Neuronal stem cell (in vitro differentiated cells): ENCODE data around the gene NEUROG1.

Experiments used
- DNase-seq: peaks from one replicate; pipeline ENCODE4 v3.0.0-alpha.2; 2013; ENCODE audit warnings: low spot score
- H2AFZ ChIP-seq: one replicate; pipeline ENCODE4 v1.6.1; 2013; ENCODE audit warnings: mild to moderate bottlenecking, low read length, inconsistent platforms
- H2AK5ac ChIP-seq: 2 replicates; pipeline ENCODE4 v1.6.1; 2013; ENCODE audit warnings: low read depth, mild to moderate bottlenecking, inconsistent platforms, low read length, moderate library complexity, mixed read lengths
- H2BK120ac ChIP-seq: 2 replicates; pipeline ENCODE4 v1.6.1; 2013; ENCODE audit warnings: low read depth, mild to moderate bottlenecking, inconsistent platforms, low read length, moderate library complexity, mixed read lengths
- H2BK12ac ChIP-seq: one replicate; pipeline ENCODE4 v1.6.1; 2013; ENCODE audit warnings: low read length, inconsistent platforms
- H2BK15ac ChIP-seq: 2 replicates; pipeline ENCODE4 v1.6.1; 2013; ENCODE audit warnings: mild to moderate bottlenecking, low read length, inconsistent platforms, mixed read lengths
- H2BK5ac ChIP-seq: one replicate; pipeline ENCODE4 v1.6.1; 2013; ENCODE audit warnings: inconsistent platforms, mild to moderate bottlenecking, low read length, moderate library complexity
- H3K14ac ChIP-seq: one replicate; pipeline ENCODE4 v1.6.1; 2013; ENCODE audit warnings: low read length, inconsistent platforms
- H3K18ac ChIP-seq: 2 replicates; pipeline ENCODE4 v1.6.1; 2013; ENCODE audit warnings: low read length, inconsistent platforms
- H3K23ac ChIP-seq: 2 replicates; pipeline ENCODE4 v1.6.1; 2013; ENCODE audit warnings: low read depth, mild to moderate bottlenecking, mixed read lengths, low read length, inconsistent platforms; ENCODE audit not compliant: poor library complexity
- H3K27ac ChIP-seq: replicated peaks from 3 replicates; pipeline ENCODE4 v1.5.1; 2013; ENCODE audit warnings: low read length, inconsistent platforms
- H3K27me3 ChIP-seq, 3 experiments: 2 replicates each; pipeline ENCODE4 v1.6.1; 2013; ENCODE audit warnings: low read length in 3 of 3, mild to moderate bottlenecking in 2 of 3, inconsistent platforms in 1 of 3, low read depth in 1 of 3, mixed read lengths in 1 of 3, moderate library complexity in 1 of 3; ENCODE audit not compliant: control insufficient read depth in 3 of 3, insufficient read depth in 3 of 3
- H3K36me3 ChIP-seq, 2 donors: replicated peaks in 1 of 2; 2 replicates each; pipeline ENCODE4 v1.6.1; 2013; ENCODE audit warnings: low read length in 2 of 2; ENCODE audit not compliant: control insufficient read depth in 2 of 2, insufficient read depth in 2 of 2
- H3K4ac ChIP-seq: 2 replicates; pipeline ENCODE4 v1.6.1; 2013; ENCODE audit warnings: inconsistent platforms, mild to moderate bottlenecking, low read length, moderate library complexity
- H3K4me1 ChIP-seq, 2 donors: 1 replicate in 1 of 2; 2 replicates in 1 of 2; pipeline ENCODE4 v1.6.1; 2013; ENCODE audit warnings: low read length in 2 of 2, low read depth in 1 of 2; ENCODE audit not compliant: control insufficient read depth in 2 of 2, insufficient read depth in 1 of 2
- H3K4me2 ChIP-seq: one replicate; pipeline ENCODE4 v1.6.1; 2013; ENCODE audit warnings: mild to moderate bottlenecking, low read length, inconsistent platforms; ENCODE audit not compliant: insufficient read depth, poor library complexity, severe bottlenecking
- H3K4me3 ChIP-seq, 2 donors: 2 replicates each; pipeline ENCODE4 v1.5.1; 2013; ENCODE audit warnings: low read length in 2 of 2, mild to moderate bottlenecking in 2 of 2, inconsistent platforms in 1 of 2, moderate library complexity in 1 of 2
- H3K79me1 ChIP-seq: one replicate; pipeline ENCODE4 v1.6.1; 2013; ENCODE audit warnings: low read depth, mild to moderate bottlenecking, inconsistent platforms, low read length, moderate library complexity
- H3K9ac ChIP-seq: one replicate; pipeline ENCODE4 v1.6.1; 2013; ENCODE audit warnings: mild to moderate bottlenecking, low read depth, low read length, inconsistent platforms; ENCODE audit not compliant: poor library complexity
- H3K9me3 ChIP-seq, 2 donors: replicated peaks in 1 of 2; 2 replicates each; pipeline versions ENCODE3 to v1.6.1; 2013; ENCODE audit warnings: low read length in 2 of 2, mild to moderate bottlenecking in 2 of 2, inconsistent platforms in 1 of 2, low read depth in 1 of 2, mixed read lengths in 1 of 2, moderate library complexity in 1 of 2; ENCODE audit not compliant: control insufficient read depth in 2 of 2, insufficient read depth in 1 of 2
- H4K8ac ChIP-seq: one replicate; pipeline ENCODE4 v1.6.1; 2013; ENCODE audit warnings: low read depth, mild to moderate bottlenecking, inconsistent platforms, low read length, moderate library complexity
- H4K91ac ChIP-seq: one replicate; pipeline ENCODE4 v1.6.1; 2013; ENCODE audit warnings: low read length, low read depth, mild to moderate bottlenecking, inconsistent platforms; ENCODE audit not compliant: poor library complexity
- WGBS, 2 donors: extraction: QIAGEN DNeasy Blood & Tissue Kit; methylation state at CpG; one replicate each; pipeline ENCODE4 v1.1.7; 2013; ENCODE audit warnings: missing lambda C conversion rate in 2 of 2, mixed read lengths in 1 of 2; ENCODE audit not compliant: insufficient read length in 2 of 2, insufficient replicate concordance in 1 of 2; ENCODE audit errors: extremely low coverage in 2 of 2; 5-methylcytosine and 5-hydroxymethylcytosine counted together

The NEUROG1 gene

GRCh38 chr5:135541807-135542502, 6.2 kb upstream of the NEUROG1 start:
- H3K27ac ChIP-seq: no peak overlapping the region
- no peak overlapping the region for H2AK5ac ChIP-seq
- H3K9me3 ChIP-seq: peaks cover 0 to 12% of the 10 kb centered on the region in 2 donors
- no peak overlapping the region for H4K8ac ChIP-seq
- H4K91ac ChIP-seq: no peak overlapping the region
- no peaks in the 10 kb centered on the region for H3K36me3 ChIP-seq
- no peak overlapping the region for H3K4ac ChIP-seq
- no peak overlapping the region for H2BK5ac ChIP-seq
- H3K4me3 ChIP-seq: no peak overlapping the region
- H2BK12ac ChIP-seq: no peak overlapping the region
- peaks cover 41 to 100% (median 95%) of the 10 kb centered on the region in 3 experiments for H3K27me3 ChIP-seq
- H2BK15ac ChIP-seq: no peak overlapping the region
- H3K4me2 ChIP-seq: no peak overlapping the region
- no peak for DNase-seq
- H2AFZ ChIP-seq: no peak overlapping the region
- no peak overlapping the region for H2BK120ac ChIP-seq
- H3K14ac ChIP-seq: no peak overlapping the region
- WGBS, 2 donors: no CpG with 5 or more reads among the region's 11 CpGs
- no peak overlapping the region for H3K23ac ChIP-seq
- H3K18ac ChIP-seq: peak overlapping the region; percentile 33
- no peaks in the 10 kb centered on the region for H3K79me1 ChIP-seq
- no peak overlapping the region for H3K9ac ChIP-seq
- peaks cover 5 to 13% of the 10 kb centered on the region in 2 donors for H3K4me1 ChIP-seq

- no peak overlapping the region for H4K8ac ChIP-seq
- no peak overlapping the region for H2BK15ac ChIP-seq
- H3K4me3 ChIP-seq: no peak overlapping the region
- no peaks in the 10 kb centered on the region for H3K79me1 ChIP-seq
- H3K36me3 ChIP-seq: no peaks in the 10 kb centered on the region
- H3K18ac ChIP-seq: no peak overlapping the region
- no peak for DNase-seq
- H4K91ac ChIP-seq: no peak overlapping the region
- H3K4me1 ChIP-seq: peaks cover 8 to 9% of the 10 kb centered on the region in 2 donors
- H2BK120ac ChIP-seq: no peak overlapping the region
- peaks cover 41 to 100% (median 94%) of the 10 kb centered on the region in 3 experiments for H3K27me3 ChIP-seq
- no peak overlapping the region for H3K4ac ChIP-seq
- no peak overlapping the region for H3K9ac ChIP-seq
- no peak overlapping the region for H2AK5ac ChIP-seq
- no peak overlapping the region for H2BK12ac ChIP-seq
- no peak overlapping the region for H3K27ac ChIP-seq
- H3K23ac ChIP-seq: no peak overlapping the region
- no CpG with 5 or more reads among the region's 4 CpGs for WGBS, 2 donors
- no peak overlapping the region for H2BK5ac ChIP-seq
- H3K9me3 ChIP-seq: peaks cover 0 to 16% of the 10 kb centered on the region in 2 donors
- H3K14ac ChIP-seq: no peak overlapping the region
- no peak overlapping the region for H3K4me2 ChIP-seq
- no peak overlapping the region for H2AFZ ChIP-seq
Measured at GRCh38 chr5:135539430-135540005, 3.8 kb upstream of the NEUROG1 start.

GRCh38 chr5:135538261-135538660, 2.5 kb upstream of the NEUROG1 start:
- H2BK120ac ChIP-seq: no peak overlapping the region
- no peak for DNase-seq
- H3K27ac ChIP-seq: no peak overlapping the region
- no peak overlapping the region for H4K91ac ChIP-seq
- H3K36me3 ChIP-seq: no peaks in the 10 kb centered on the region
- no peak overlapping the region for H3K4me3 ChIP-seq
- no peak overlapping the region for H2BK15ac ChIP-seq
- no peak overlapping the region for H3K4me2 ChIP-seq
- no peak overlapping the region for H3K23ac ChIP-seq
- no peak overlapping the region for H2BK5ac ChIP-seq
- H2AK5ac ChIP-seq: no peak overlapping the region
- peaks cover 10% of the 10 kb centered on the region in 2 donors for H3K4me1 ChIP-seq
- H3K79me1 ChIP-seq: no peaks in the 10 kb centered on the region
- no peak overlapping the region for H4K8ac ChIP-seq
- no CpG with 5 or more reads among the region's 5 CpGs for WGBS, 2 donors
- H3K27me3 ChIP-seq: peaks cover 34 to 100% (median 93%) of the 10 kb centered on the region in 3 experiments
- H3K18ac ChIP-seq: no peak overlapping the region
- H3K4ac ChIP-seq: no peak overlapping the region
- H3K9ac ChIP-seq: no peak overlapping the region
- no peak overlapping the region for H3K14ac ChIP-seq
- no peak overlapping the region for H2BK12ac ChIP-seq
- no peak overlapping the region for H2AFZ ChIP-seq
- H3K9me3 ChIP-seq: peaks cover 0 to 16% of the 10 kb centered on the region in 2 donors

GRCh38 chr5:135537745-135538144, 2.0 kb upstream of the NEUROG1 start:
- no CpG with 5 or more reads among the region's 2 CpGs for WGBS, 2 donors
- peaks cover 34 to 100% (median 95%) of the 10 kb centered on the region in 3 experiments for H3K27me3 ChIP-seq

More at GRCh38 chr5:135537745-135538144, 2.0 kb upstream of the NEUROG1 start:
- Histone ChIP-seq H2AK5ac (no peak overlapping the region), H2AFZ (no peak overlapping the region), H2BK12ac (no peak overlapping the region), H3K27ac (no peak overlapping the region), H3K36me3 (no peaks in the 10 kb centered on the region), H2BK5ac (no peak overlapping the region), H3K23ac (no peak overlapping the region), H4K91ac (no peak overlapping the region), H3K79me1 (no peaks in the 10 kb centered on the region), H3K9me3 (peaks cover 0 to 16% of the 10 kb centered on the region in 2 donors), H3K4me2 (no peak overlapping the region), H3K4me1 (peaks cover 7 to 10% of the 10 kb centered on the region in 2 donors), H4K8ac (no peak overlapping the region), H2BK120ac (no peak overlapping the region), H3K4ac (no peak overlapping the region), H3K18ac (no peak overlapping the region), H3K14ac (no peak overlapping the region), H3K4me3 (no peak overlapping the region), H2BK15ac (no peak overlapping the region), H3K9ac (no peak overlapping the region)
- no peak for DNase-seq
